ENCODE data around the gene KRAS.

- TF ChIP-seq POLR2A (IDR thresholded peaks at IDR 0.05; ENCODE audit: low read depth, low read length) (no peak), TAF1 (IDR thresholded peaks at IDR 0.05; ENCODE audit: low read depth, low read length) (no peak), POLR2AphosphoS5 (IDR thresholded peaks at IDR 0.05; ENCODE audit: low read depth, low read length) (no peak), PAX5 (IDR thresholded peaks at IDR 0.05; ENCODE audit: insufficient read depth, low read length, severe bottlenecking) (no peak)
Measured at GRCh38 chr12:25293653-25294052, 42.9 kb upstream of the KRAS start.

Data from GM12891 (cell line).